Endothelial cell of umbilical vein (primary cell): ENCODE measurements around the gene CST3. TPM values are rescaled to one million over a fixed set of nuclear protein-coding genes. Genes with fewer than 3 reads are reported as not detected.

Experiments used
- BruUV-seq: library from RNA; stranded (reverse); fragments of 400-500 nt; replicated peaks from 2 replicates; lab custom pipeline; 2021; lab: Mats Ljungman, UMichigan
- CTCF ChIA-PET: fragments of 300-600, 350-600 bp; sonication (Branson Sonifier 250); formaldehyde crosslinking; loops from one replicate; lab custom pipeline; 2021; ENCODE audit warnings: antibody characterized with exemption, inconsistent platforms; lab: Charles Lee
- POLR2A ChIA-PET: fragments of 300-600, 350-600 bp; sonication (Branson Sonifier 250); formaldehyde crosslinking; loops from one replicate; lab custom pipeline; 2021; ENCODE audit warnings: antibody characterized with exemption, inconsistent platforms; lab: Charles Lee
- DNase-seq: peaks from one replicate; pipeline ENCODE4 v3.0.0-alpha.2; 2011; ENCODE audit warnings: low read depth, low spot score
- FAIRE-seq: peaks from 2 replicates; lab custom pipeline; 2011; peaks lifted over from hg19 to GRCh38; lab: Jason Lieb, UNC
- H2AFZ ChIP-seq: 2 replicates; pipeline ENCODE4 v1.6.0; 2012; ENCODE audit warnings: low read depth, low read length, control low read depth, inconsistent platforms
- H3K27ac ChIP-seq: 2 replicates; pipeline ENCODE4 v1.5.1; 2011; ENCODE audit warnings: low read depth, mild to moderate bottlenecking, control low read depth, low read length, moderate library complexity; ENCODE audit not compliant: insufficient read depth
- H3K27me3 ChIP-seq, 2 experiments: 2 replicates each; pipeline versions ENCODE4 v1.6.0 to v1.6.1; 2011; ENCODE audit warnings: low read length in 2 of 2, mixed read lengths in 1 of 2; ENCODE audit not compliant: control insufficient read depth in 2 of 2, insufficient read depth in 2 of 2
- H3K36me3 ChIP-seq, 2 experiments: 2 replicates in 1 of 2; 3 replicates in 1 of 2; pipeline ENCODE4 v1.5.1; 2011; ENCODE audit warnings: low read length in 2 of 2, mild to moderate bottlenecking in 1 of 2, moderate library complexity in 1 of 2; ENCODE audit not compliant: control insufficient read depth in 2 of 2, insufficient read depth in 2 of 2; ENCODE audit errors: extremely low read depth in 1 of 2
- H3K4me1 ChIP-seq: 3 replicates; pipeline ENCODE4 v1.5.1; 2011; ENCODE audit warnings: mild to moderate bottlenecking, low read length; ENCODE audit not compliant: control insufficient read depth, insufficient read depth; ENCODE audit errors: extremely low read depth
- H3K4me2 ChIP-seq: 2 replicates; pipeline ENCODE4 v1.6.1; 2011; ENCODE audit warnings: low read length, control low read depth, mixed read lengths; ENCODE audit not compliant: insufficient read depth
- H3K4me3 ChIP-seq, 3 experiments: fragments of 200-600 bp in 1 of 3; sonication (generic), shearing (Covaris generic) in 1 of 3; replicated peaks in 1 of 3; 2 replicates each; pipeline ENCODE4 v1.5.1; 2011 to 2016; ENCODE audit warnings: control low read depth in 3 of 3, low read length in 3 of 3, mild to moderate bottlenecking in 2 of 3, inconsistent platforms in 1 of 3, low read depth in 1 of 3, moderate library complexity in 1 of 3; ENCODE audit not compliant: insufficient read depth in 1 of 3
- H3K79me2 ChIP-seq: 2 replicates; pipeline ENCODE4 v1.6.0; 2012; ENCODE audit warnings: low read length, inconsistent platforms; ENCODE audit not compliant: control insufficient read depth, insufficient read depth
- H3K9ac ChIP-seq: replicated peaks from 2 replicates; pipeline ENCODE3; 2011; ENCODE audit warnings: low read length, control low read depth; ENCODE audit not compliant: insufficient read depth; ENCODE audit errors: extremely low read depth
- H3K9me1 ChIP-seq: replicated peaks from 3 replicates; pipeline ENCODE4 v1.6.0; 2011; ENCODE audit warnings: mild to moderate bottlenecking, low read length; ENCODE audit not compliant: control insufficient read depth, insufficient read depth; ENCODE audit errors: extremely low read depth
- H3K9me3 ChIP-seq: replicated peaks from 2 replicates; pipeline ENCODE4 v1.5.1; 2012; ENCODE audit warnings: low read length, inconsistent platforms; ENCODE audit not compliant: control insufficient read depth, insufficient read depth
- H4K20me1 ChIP-seq: replicated peaks from 2 replicates; pipeline ENCODE3; 2011; ENCODE audit warnings: mild to moderate bottlenecking, low read length; ENCODE audit not compliant: control insufficient read depth, insufficient read depth; ENCODE audit errors: extremely low read depth
- CTCF ChIP-seq, 2 donors: IDR thresholded peaks; 1 replicate in 1 of 2; 2 replicates in 1 of 2; pipeline ENCODE4 v1.5.1; 2011; ENCODE audit warnings: low read length in 2 of 2, mild to moderate bottlenecking in 2 of 2, moderate library complexity in 2 of 2, control low read depth in 1 of 2, inconsistent platforms in 1 of 2, low read depth in 1 of 2; ENCODE audit not compliant: insufficient read depth in 1 of 2; ENCODE audit errors: extremely low read depth in 1 of 2
- EZH2 ChIP-seq: IDR thresholded peaks from 2 replicates; pipeline ENCODE4 v1.6.1; 2012; ENCODE audit warnings: borderline replicate concordance, low read depth, mild to moderate bottlenecking, moderate library complexity, low read length, inconsistent platforms; ENCODE audit not compliant: severe bottlenecking
- GATA2 ChIP-seq: IDR thresholded peaks from 2 replicates; pipeline ENCODE4 v1.7.0; 2011; ENCODE audit warnings: low read depth, mild to moderate bottlenecking, moderate library complexity, mixed read lengths, low read length; ENCODE audit not compliant: insufficient read length, insufficient read depth
- MYC ChIP-seq: IDR thresholded peaks from one replicate; pipeline ENCODE4 v1.6.1; 2011; ENCODE audit warnings: mild to moderate bottlenecking, low read depth, low read length
- POLR2A ChIP-seq: IDR thresholded peaks from 2 replicates; pipeline ENCODE4 v1.6.1; 2012; ENCODE audit warnings: low read depth, mild to moderate bottlenecking, control low read depth, low read length
- POLR2AphosphoS5 ChIP-seq: IDR thresholded peaks from 2 replicates; pipeline ENCODE4 v1.6.1; 2012; ENCODE audit warnings: low read depth, mild to moderate bottlenecking, control low read depth, low read length, moderate library complexity; ENCODE audit not compliant: insufficient read depth
- dilution Hi-C: fragments of 300-500 bp; cut with MboI; formaldehyde crosslinking; loops from one replicate; pipeline ENCODE4 v1.15.0; 2019; ENCODE audit warnings: low sequenced_read_pairs; ENCODE audit not compliant: extremely low pct_ligation_motif_present
- intact Hi-C: fragments of 100-400 bp; cut with micrococcal nuclease; formaldehyde crosslinking; loops from one replicate; pipeline ENCODE4 v1.10.0; 2022
- polyA plus RNA-seq, 4 experiments: library from polyadenylated mRNA; depleted of rRNA in 3 of 4; stranded (reverse) in 3 of 4; unstranded in 1 of 4; fragments of >200 nt; gene quantifications; 2 replicates each; pipeline versions ENCODE4 v1.2.1 to v1.2.3, GENCODE V29; 2011 to 2012; ENCODE audit warnings: missing spikeins in 1 of 4
- total RNA-seq: library from RNA; stranded (reverse); gene quantifications from 2 replicates; pipeline ENCODE4 v1.2.3, GENCODE V29; 2021
- TF ChIP-seq, protein P1 (sequence below): IDR thresholded peaks from 2 replicates; pipeline ENCODE4 v1.6.1; 2011; ENCODE audit not compliant: insufficient read depth, insufficient read length

Gene CST3
- total and polyA plus RNA-seq, 2 donors (not counting 3 experiments of a cell fraction or from before 2014, with no cell fraction given) = 251 to 479 TPM

DNA sequence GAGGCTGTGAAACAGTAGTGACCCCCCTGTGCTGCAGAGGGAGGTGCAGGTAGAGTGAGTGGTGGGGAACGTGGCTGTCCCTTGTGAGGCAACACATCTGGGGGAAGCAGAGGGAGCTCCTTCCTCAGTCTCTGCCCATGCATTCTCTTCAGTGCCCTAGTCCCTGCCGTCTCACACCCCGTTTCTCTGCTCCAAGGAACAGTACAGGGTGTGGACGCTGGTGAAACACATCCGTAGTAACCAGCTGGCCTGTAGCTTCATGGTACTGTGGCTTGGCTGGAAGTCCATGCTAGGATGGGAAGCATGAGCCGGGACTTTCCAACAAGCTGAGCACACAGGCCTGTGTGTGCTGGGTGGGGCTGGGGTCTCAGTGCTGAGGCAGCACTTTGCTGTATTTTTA, 25.4 kb upstream of the CST3 start:
- no peaks in the 10 kb centered on the region for H3K79me2 ChIP-seq
- H2AFZ ChIP-seq = no peak overlapping the region
- CTCF ChIA-PET = interaction anchor here (0.8 to 2.2 kb wide), 2 partner anchors 14 to 22 kb away, joined by 3 to 10 read pairs; no protein-coding TSS in a partner anchor
- H4K20me1 ChIP-seq = no peaks in the 10 kb centered on the region
- no peak overlapping the region for H3K4me3 ChIP-seq
- H3K9me1 ChIP-seq = no peaks in the 10 kb centered on the region
- H3K36me3 ChIP-seq = no peaks in the 10 kb centered on the region
- TF ChIP-seq MYC (no peak), CTCF (IDR thresholded peaks at IDR 0.05; ENCODE audit: extremely low read depth in 1 of 2, insufficient read depth in 1 of 2, low read depth in 1 of 2, low read length in 2 of 2) (no peak), GATA2 (no peak), EZH2 (no peak), POLR2AphosphoS5 (no peak), POLR2A (no peak)
- TF ChIP-seq, protein P1, sequence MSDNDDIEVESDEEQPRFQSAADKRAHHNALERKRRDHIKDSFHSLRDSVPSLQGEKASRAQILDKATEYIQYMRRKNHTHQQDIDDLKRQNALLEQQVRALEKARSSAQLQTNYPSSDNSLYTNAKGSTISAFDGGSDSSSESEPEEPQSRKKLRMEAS = no peak
- no peak overlapping the region for H3K27ac ChIP-seq
- FAIRE-seq (no peak), DNase-seq (no peak)
- POLR2A ChIA-PET = no interaction called here
- dilution Hi-C loops = no loop called here
- no TSS peak for BruUV-seq
- H3K9ac ChIP-seq = no peak overlapping the region
- no peaks in the 10 kb centered on the region for H3K9me3 ChIP-seq
- H3K4me2 ChIP-seq = no peak overlapping the region
- H3K4me1 ChIP-seq = peaks cover 11% of the 10 kb centered on the region
- intact Hi-C loops = loop anchor here (10.0 kb wide), 1 partner anchor 58 kb away; the partner anchor contains the start of gene CST9
- H3K27me3 ChIP-seq = no peaks in the 10 kb centered on the region
